HG03432 (cell line): Measurements from ENCODE around the gene UGT1A7.

Experiments
- ATAC-seq: cut with Tn5 transposase; IDR thresholded peaks from one replicate; pipeline ENCODE4 v1.9.1; 2021; ENCODE audit warnings: mild to moderate bottlenecking, moderate library complexity; ENCODE audit not compliant: unreplicated experiment

Gene UGT1A7

GRCh38 chr2:233816771-233817170 is 135.1 kb downstream of the UGT1A7 start:
- no peak for ATAC-seq

- ATAC-seq, result no peak
These were observed 135.7 kb downstream of the UGT1A7 start for GRCh38 chr2:233817361-233817911.

- no peak for ATAC-seq
These were observed 136.4 kb downstream of the UGT1A7 start for GRCh38 chr2:233817995-233818638.

GRCh38 chr2:233818639-233819621 is 137.2 kb downstream of the UGT1A7 start:
- no peak for ATAC-seq

GRCh38 chr2:233819884-233820773 is 138.4 kb downstream of the UGT1A7 start:
- ATAC-seq, result no peak

- no peak for ATAC-seq
These were observed 139.0 kb downstream of the UGT1A7 start for GRCh38 chr2:233820774-233821105.

GRCh38 chr2:233821196-233821595 is 139.5 kb downstream of the UGT1A7 start:
- ATAC-seq, result no peak

- ATAC-seq, result no peak
These were observed 140.0 kb downstream of the UGT1A7 start for GRCh38 chr2:233821709-233822100.

GRCh38 chr2:233822101-233822771 is 140.5 kb downstream of the UGT1A7 start:
- ATAC-seq, result no peak
